ENCODE results near the gene CGN.

CGN gene

DNA sequence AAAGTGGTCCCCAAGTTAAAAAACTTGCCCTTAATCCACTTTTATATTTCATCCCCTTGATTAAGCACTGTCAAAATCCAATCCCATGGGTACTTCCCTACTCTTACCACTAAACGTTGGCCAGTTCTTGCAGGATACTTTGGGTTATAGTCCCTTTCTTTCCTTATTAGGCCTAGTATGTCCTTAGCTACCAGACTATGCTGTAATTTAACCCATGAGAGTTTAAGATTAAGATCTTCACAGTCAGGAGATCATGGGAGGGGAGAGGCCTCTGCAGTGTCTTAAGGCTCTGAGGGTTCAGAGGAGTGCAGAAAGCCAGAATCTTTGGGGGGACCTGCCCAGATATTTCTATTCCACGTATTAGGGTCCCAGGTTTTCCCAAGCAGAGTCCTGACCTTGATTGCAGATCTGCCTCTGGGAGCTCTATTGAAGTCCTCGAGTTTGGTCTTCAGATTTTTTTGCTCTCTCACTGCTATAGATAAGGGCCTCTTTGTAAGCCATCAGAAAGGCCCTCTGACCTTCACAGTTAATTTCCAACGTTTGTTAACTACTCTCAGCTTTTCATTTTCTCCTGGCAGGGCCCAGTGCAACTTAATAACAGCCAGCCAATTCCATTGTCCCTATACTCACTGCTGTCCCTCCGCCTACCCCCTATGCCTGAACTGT, 9.0 kb upstream of the CGN start:
- H3K27me3 ChIP-seq (ENCODE audit: control insufficient read depth, insufficient read depth, low read length), result no peaks in the 10 kb centered on the region
- no peak overlapping the region for H3K4me3 ChIP-seq (ENCODE audit: low read length)
- H3K9ac ChIP-seq (ENCODE audit: low read length), result no peak overlapping the region
- H3K36me3 ChIP-seq (ENCODE audit: control insufficient read depth, insufficient read depth, low read length), result no peaks in the 10 kb centered on the region
- peaks cover 17% of the 10 kb centered on the region for H3K4me1 ChIP-seq (ENCODE audit: control insufficient read depth, insufficient read depth, low read length)
- peaks cover 4% of the 10 kb centered on the region for H3K9me3 ChIP-seq (ENCODE audit: control insufficient read depth, low read length)

DNA sequence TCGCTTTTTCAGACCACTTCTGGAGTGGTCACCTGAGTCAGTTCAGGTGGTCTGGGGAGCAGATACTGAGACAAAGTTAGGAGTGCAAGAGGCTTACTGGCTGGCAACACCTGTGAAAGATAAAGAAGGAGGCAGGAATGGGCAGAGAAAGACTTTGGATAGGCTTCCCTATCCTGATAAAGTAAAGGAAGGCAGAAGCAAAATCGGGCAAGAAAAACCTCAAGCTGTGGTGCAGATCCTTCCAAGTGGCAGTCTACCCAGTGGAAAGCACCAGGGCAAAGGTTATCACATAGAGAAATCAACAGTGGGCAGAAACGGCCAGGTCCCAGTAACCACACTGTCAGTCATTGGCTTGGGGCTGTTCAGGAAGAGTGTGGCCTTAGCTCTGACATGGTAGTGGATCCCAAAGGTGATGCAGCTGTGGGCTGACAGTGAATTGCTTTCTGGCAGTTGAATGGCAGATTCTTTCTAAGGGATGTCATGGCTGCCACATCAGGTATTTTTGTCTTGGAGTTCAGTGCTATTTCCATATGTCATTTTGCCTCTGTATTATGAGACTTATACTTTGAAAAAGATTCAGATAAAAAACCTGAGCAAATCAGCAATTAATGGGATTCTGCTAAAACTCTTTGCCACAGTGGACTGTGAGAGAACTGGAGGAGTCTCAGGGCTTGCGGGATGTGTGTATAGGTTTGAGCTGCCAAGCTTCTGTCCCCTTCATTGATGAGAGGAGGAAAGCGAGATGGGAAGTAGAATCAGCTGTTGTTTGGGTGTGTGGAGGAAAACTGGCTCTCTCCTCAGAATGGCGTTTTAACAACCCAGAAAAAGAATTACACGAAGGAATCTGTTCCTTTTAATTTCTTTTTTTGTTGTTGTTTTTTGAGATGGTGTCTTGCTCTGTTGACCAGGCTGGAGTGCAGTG, 8.1 kb upstream of the CGN start:
- Histone ChIP-seq H3K9me3 (ENCODE audit: control insufficient read depth, low read length) (peaks cover 4% of the 10 kb centered on the region), H3K4me1 (ENCODE audit: control insufficient read depth, insufficient read depth, low read length) (peaks cover 17% of the 10 kb centered on the region), H3K9ac (ENCODE audit: low read length) (no peak overlapping the region), H3K4me3 (ENCODE audit: low read length) (no peak overlapping the region), H3K27me3 (ENCODE audit: control insufficient read depth, insufficient read depth, low read length) (no peaks in the 10 kb centered on the region), H3K36me3 (ENCODE audit: control insufficient read depth, insufficient read depth, low read length) (no peaks in the 10 kb centered on the region)

DNA sequence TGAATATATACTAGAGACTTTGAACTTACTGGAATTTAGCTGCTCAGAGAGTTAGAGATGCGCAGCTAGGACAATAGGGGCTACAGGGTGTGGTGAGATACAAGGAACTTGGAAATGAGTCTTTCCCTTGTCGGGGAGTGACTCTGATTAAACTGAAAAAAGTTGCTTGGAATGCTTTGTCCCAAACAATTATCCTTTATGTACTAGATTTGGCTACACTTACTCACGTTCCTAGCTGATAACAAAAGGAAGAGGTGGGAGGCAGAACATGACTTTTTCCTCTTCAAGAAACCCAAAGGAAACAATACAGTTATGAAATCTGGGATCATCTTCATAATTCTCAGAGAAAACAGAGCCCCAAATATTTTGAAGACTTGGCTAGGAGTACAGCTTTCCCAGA, 6.9 kb upstream of the CGN start:
- H3K4me1 ChIP-seq (ENCODE audit: control insufficient read depth, insufficient read depth, low read length), result peaks cover 20% of the 10 kb centered on the region
- H3K4me3 ChIP-seq (ENCODE audit: low read length), result no peak overlapping the region
- no peaks in the 10 kb centered on the region for H3K36me3 ChIP-seq (ENCODE audit: control insufficient read depth, insufficient read depth, low read length)
- no peak overlapping the region for H3K9ac ChIP-seq (ENCODE audit: low read length)
- peaks cover 4% of the 10 kb centered on the region for H3K9me3 ChIP-seq (ENCODE audit: control insufficient read depth, low read length)
- no peaks in the 10 kb centered on the region for H3K27me3 ChIP-seq (ENCODE audit: control insufficient read depth, insufficient read depth, low read length)

DNA sequence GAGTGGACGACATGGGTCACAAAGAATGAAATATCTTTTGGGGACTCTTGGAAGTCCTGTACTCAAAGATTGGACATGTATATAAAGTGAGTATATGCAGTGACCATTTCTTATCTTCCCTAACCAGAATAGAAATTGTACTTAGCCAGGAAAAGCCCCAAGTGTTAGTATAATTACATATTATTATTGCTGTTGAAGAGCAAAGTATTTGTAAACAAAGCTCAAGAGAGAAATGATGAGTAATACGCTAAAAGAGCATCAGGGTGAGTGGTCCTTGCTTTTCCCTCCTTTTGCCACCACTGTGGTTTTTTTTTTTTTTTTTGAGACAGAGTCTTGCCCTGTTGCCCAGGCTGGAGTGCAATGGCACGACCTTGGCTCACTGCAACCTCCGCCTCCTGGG, 6.4 kb upstream of the CGN start:
- Histone ChIP-seq H3K27me3 (ENCODE audit: control insufficient read depth, insufficient read depth, low read length) (no peaks in the 10 kb centered on the region), H3K36me3 (ENCODE audit: control insufficient read depth, insufficient read depth, low read length) (no peaks in the 10 kb centered on the region), H3K4me1 (ENCODE audit: control insufficient read depth, insufficient read depth, low read length) (peaks cover 25% of the 10 kb centered on the region), H3K4me3 (ENCODE audit: low read length) (no peak overlapping the region), H3K9ac (ENCODE audit: low read length) (no peak overlapping the region), H3K9me3 (ENCODE audit: control insufficient read depth, low read length) (peaks cover 4% of the 10 kb centered on the region)

DNA sequence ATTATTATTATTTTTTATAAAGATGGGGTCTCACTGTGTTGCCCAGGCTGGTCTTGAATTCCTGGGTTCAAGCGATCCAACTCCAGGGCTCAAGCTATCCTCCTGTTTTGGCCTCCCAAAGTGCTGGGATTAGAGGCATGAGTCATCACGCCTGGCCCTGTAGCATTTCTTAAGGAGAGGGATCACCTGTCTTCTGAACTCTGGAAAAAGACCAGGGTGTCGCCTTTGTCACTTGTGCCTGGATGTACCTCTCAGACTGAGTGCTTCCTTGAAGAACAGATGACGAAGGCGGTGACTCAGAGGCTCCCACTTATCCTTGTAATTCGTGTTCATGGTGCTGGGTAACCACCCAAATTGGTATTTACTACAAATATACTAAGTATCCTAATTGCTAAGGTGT, 2.4 kb upstream of the CGN start:
- Histone ChIP-seq H3K4me3 (ENCODE audit: low read length) (no peak overlapping the region), H3K36me3 (ENCODE audit: control insufficient read depth, insufficient read depth, low read length) (no peaks in the 10 kb centered on the region), H3K27me3 (ENCODE audit: control insufficient read depth, insufficient read depth, low read length) (no peaks in the 10 kb centered on the region), H3K9me3 (ENCODE audit: control insufficient read depth, low read length) (no peaks in the 10 kb centered on the region), H3K9ac (ENCODE audit: low read length) (no peak overlapping the region), H3K4me1 (ENCODE audit: control insufficient read depth, insufficient read depth, low read length) (peaks cover 43% of the 10 kb centered on the region)

DNA sequence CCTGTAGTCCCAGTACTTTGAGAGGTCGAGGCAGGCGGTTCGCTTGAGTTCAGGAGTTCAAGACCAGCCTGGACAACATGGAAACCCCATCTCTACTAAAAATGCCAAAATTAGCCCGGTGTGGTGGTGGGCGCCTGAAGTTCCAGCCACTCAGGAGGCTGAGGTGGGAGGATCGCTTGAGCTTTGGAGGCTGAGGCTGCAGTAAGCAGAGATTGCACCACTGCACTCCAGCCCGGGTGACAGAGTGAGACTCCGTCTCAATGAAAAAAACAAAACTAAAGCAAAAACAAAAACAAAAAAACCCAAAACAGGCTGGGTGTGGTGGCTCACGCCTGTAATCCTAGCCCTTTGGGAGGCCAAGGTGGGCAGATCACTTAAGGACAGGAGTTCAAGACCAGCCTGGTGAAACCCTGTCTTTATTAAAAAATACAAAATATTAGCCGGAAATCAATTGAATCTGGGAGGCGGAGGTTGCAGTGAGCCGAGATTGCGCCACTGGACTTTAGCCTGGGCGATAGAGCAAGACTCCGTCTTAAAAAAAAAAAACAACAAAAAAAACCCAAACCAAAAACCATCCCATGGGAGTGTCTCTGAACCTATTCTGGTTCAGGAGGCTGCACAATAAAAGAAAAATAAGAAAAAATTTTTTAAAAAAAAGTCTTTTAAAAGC, 1.7 kb upstream of the CGN start:
- no peaks in the 10 kb centered on the region for H3K27me3 ChIP-seq (ENCODE audit: control insufficient read depth, insufficient read depth, low read length)
- peak overlapping the region; percentile 66 for H3K9ac ChIP-seq (ENCODE audit: low read length)
- no peak overlapping the region for H3K4me3 ChIP-seq (ENCODE audit: low read length)
- peaks cover 43% of the 10 kb centered on the region for H3K4me1 ChIP-seq (ENCODE audit: control insufficient read depth, insufficient read depth, low read length)
- H3K36me3 ChIP-seq (ENCODE audit: control insufficient read depth, insufficient read depth, low read length), result no peaks in the 10 kb centered on the region
- H3K9me3 ChIP-seq (ENCODE audit: control insufficient read depth, low read length), result no peaks in the 10 kb centered on the region

DNA sequence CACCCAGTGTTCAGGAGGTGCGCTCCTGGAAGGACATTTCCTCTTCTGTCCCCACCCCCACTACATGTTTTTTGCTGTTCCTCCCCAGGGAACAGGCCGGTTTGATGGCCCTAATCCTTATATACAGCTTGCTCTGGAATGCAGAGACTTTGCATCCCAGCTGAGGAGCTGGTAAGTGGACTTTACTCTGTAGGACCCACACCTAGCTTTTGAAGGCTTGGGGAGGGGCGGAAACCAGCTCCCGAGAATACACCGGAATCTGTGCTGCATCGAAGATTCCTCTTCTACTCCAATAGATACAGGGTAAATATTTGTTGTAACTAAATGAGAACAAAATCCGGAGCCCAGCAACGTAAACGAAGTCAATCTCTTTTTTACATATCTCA, 1.2 kb upstream of the CGN start:
- Histone ChIP-seq H3K4me3 (ENCODE audit: low read length) (no peak overlapping the region), H3K27me3 (ENCODE audit: control insufficient read depth, insufficient read depth, low read length) (no peaks in the 10 kb centered on the region), H3K9ac (ENCODE audit: low read length) (peak overlapping the region; percentile 66), H3K9me3 (ENCODE audit: control insufficient read depth, low read length) (no peaks in the 10 kb centered on the region), H3K36me3 (ENCODE audit: control insufficient read depth, insufficient read depth, low read length) (no peaks in the 10 kb centered on the region), H3K4me1 (ENCODE audit: control insufficient read depth, insufficient read depth, low read length) (peaks cover 48% of the 10 kb centered on the region)

DNA sequence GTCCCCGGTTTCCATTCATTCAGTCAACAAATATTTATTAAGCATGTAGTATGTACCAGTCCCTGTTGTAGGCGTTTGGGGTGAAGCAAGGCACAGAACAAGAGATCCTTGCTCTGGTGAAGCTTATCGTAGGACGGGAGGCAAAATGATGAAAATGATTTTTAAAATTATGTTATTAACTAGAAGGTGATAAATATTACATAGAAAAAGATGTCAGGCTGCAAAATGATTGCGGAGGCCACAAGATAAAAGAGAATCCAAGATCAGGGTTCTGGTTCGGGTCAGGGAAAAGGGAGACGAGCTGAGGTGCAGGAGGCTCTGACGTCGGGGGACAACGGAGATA, 602 bp upstream of the CGN start:
- Histone ChIP-seq H3K4me1 (ENCODE audit: control insufficient read depth, insufficient read depth, low read length) (peaks cover 54% of the 10 kb centered on the region), H3K36me3 (ENCODE audit: control insufficient read depth, insufficient read depth, low read length) (no peaks in the 10 kb centered on the region), H3K4me3 (ENCODE audit: low read length) (peak overlapping the region; percentile 36), H3K27me3 (ENCODE audit: control insufficient read depth, insufficient read depth, low read length) (no peaks in the 10 kb centered on the region), H3K9ac (ENCODE audit: low read length) (peak overlapping the region; percentile 66), H3K9me3 (ENCODE audit: control insufficient read depth, low read length) (no peaks in the 10 kb centered on the region)

DNA sequence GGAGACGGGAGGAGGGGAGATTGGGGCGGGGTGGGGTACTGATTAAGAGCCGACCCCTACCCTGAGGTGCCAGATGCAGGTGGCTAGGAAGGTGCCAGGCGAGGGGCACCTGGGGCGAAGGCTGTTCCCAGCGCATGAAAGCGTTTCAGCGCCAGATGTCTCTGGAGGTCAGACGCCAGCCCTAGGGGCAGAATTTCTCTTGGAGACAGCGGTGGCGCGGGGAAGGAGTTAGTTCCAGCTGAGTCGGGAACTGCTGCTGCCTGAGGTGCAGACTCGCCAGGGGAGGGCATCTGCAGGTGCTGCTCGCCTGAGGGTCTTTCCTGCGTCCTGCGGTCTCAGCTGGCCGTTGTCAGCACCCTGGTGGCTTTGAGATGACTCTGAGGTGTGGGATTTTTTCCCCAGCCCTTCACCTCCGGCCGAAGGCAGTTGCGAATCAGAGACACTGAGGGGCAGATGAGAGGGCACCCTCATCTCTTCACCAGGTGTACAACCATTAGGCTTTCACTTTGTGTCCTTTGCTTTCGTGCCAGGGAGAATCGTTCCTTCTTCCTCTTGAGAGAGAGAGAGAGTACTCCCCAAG, 539 bp downstream of the CGN start:
- no peaks in the 10 kb centered on the region for H3K27me3 ChIP-seq (ENCODE audit: control insufficient read depth, insufficient read depth, low read length)
- H3K9ac ChIP-seq (ENCODE audit: low read length), result peak overlapping the region; percentile 91
- peak overlapping the region; percentile 53 for H3K4me3 ChIP-seq (ENCODE audit: low read length)
- H3K4me1 ChIP-seq (ENCODE audit: control insufficient read depth, insufficient read depth, low read length), result peaks cover 61% of the 10 kb centered on the region
- H3K9me3 ChIP-seq (ENCODE audit: control insufficient read depth, low read length), result no peaks in the 10 kb centered on the region
- H3K36me3 ChIP-seq (ENCODE audit: control insufficient read depth, insufficient read depth, low read length), result no peaks in the 10 kb centered on the region

DNA sequence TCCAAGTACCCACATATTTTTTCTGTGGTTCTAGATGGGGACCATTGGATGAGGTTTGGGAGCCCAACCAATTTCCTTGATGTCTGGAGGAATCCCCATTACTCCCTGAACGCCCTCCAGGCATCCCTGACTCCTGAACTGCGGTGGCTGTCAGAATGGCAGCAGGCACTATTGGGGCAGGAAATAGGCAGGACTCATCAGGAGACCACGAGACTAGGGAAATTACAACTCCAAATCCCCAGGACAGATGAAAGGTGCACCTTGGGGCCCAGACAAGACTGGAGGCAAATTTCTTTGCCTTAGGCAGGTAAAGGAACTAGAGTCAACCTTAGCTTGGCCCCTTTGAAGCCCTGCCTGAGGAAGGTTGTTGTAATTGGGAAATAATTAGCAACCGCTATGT, 1.1 kb downstream of the CGN start:
- no peaks in the 10 kb centered on the region for H3K9me3 ChIP-seq (ENCODE audit: control insufficient read depth, low read length)
- peak overlapping the region; percentile 91 for H3K9ac ChIP-seq (ENCODE audit: low read length)
- H3K27me3 ChIP-seq (ENCODE audit: control insufficient read depth, insufficient read depth, low read length), result no peaks in the 10 kb centered on the region
- no peaks in the 10 kb centered on the region for H3K36me3 ChIP-seq (ENCODE audit: control insufficient read depth, insufficient read depth, low read length)
- peaks cover 61% of the 10 kb centered on the region for H3K4me1 ChIP-seq (ENCODE audit: control insufficient read depth, insufficient read depth, low read length)
- peak overlapping the region; percentile 53 for H3K4me3 ChIP-seq (ENCODE audit: low read length)

DNA sequence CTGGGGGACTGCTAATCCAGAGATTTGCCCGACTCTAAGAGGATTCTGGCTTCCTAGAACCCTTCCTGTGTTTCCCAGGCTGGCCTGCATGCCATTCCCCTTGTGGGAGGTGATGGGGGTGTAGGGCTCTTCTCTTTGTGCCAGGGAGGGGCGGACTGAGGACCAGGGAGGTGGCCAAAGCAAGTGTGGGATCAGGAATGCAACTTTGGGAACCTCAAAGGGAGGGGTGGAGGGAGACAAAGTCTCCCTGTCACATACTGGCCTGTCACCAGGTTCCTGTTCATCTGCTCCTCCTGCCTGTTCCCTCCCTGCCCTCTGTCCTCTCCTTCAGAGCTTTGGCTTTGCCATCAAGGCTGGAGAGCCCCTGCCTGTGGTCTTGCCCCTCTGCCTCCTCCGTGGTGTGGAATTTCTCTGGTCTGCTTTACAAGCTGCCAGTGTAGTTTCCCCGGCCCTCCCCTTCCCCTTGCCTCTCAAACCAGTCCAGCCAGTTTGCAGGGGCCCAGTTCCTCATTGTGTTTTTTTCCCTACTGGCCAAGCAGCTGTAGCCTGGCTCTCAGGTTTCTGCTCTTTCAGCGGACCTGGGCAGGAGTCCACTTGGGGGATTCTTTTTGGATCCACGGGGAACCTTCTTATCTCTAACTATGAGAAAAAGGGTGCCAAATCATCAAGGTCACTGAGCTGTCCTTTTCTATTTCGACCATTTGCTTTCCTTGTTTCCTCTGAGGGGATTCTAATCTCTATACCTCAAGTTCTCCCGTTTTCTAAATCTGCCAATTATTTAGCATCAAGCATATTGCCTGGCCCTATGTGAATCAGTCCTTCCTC, 1.8 kb downstream of the CGN start:
- peaks cover 61% of the 10 kb centered on the region for H3K4me1 ChIP-seq (ENCODE audit: control insufficient read depth, insufficient read depth, low read length)
- peak overlapping the region; percentile 53 for H3K4me3 ChIP-seq (ENCODE audit: low read length)
- peak overlapping the region; percentile 91 for H3K9ac ChIP-seq (ENCODE audit: low read length)
- no peaks in the 10 kb centered on the region for H3K36me3 ChIP-seq (ENCODE audit: control insufficient read depth, insufficient read depth, low read length)
- H3K27me3 ChIP-seq (ENCODE audit: control insufficient read depth, insufficient read depth, low read length), result no peaks in the 10 kb centered on the region
- no peaks in the 10 kb centered on the region for H3K9me3 ChIP-seq (ENCODE audit: control insufficient read depth, low read length)

Measured in mucosa of stomach (tissue), 1 donor.